NCI-H1417 (cell line): ENCODE results near the gene ZYX.
A peak's percentile ranks its signal among the peaks of the same experiment; 100 is the strongest.
"Not testable (repeated sequence)": the region's sequence is repeated elsewhere in the genome, so short reads cannot be mapped to it uniquely, and the experiment has no call there.

Source experiments
- DNase-seq, 3 experiments: peaks; one replicate each; lab custom pipeline; 2025; lab: John Stamatoyannopoulos, UW

ZYX gene

DNA sequence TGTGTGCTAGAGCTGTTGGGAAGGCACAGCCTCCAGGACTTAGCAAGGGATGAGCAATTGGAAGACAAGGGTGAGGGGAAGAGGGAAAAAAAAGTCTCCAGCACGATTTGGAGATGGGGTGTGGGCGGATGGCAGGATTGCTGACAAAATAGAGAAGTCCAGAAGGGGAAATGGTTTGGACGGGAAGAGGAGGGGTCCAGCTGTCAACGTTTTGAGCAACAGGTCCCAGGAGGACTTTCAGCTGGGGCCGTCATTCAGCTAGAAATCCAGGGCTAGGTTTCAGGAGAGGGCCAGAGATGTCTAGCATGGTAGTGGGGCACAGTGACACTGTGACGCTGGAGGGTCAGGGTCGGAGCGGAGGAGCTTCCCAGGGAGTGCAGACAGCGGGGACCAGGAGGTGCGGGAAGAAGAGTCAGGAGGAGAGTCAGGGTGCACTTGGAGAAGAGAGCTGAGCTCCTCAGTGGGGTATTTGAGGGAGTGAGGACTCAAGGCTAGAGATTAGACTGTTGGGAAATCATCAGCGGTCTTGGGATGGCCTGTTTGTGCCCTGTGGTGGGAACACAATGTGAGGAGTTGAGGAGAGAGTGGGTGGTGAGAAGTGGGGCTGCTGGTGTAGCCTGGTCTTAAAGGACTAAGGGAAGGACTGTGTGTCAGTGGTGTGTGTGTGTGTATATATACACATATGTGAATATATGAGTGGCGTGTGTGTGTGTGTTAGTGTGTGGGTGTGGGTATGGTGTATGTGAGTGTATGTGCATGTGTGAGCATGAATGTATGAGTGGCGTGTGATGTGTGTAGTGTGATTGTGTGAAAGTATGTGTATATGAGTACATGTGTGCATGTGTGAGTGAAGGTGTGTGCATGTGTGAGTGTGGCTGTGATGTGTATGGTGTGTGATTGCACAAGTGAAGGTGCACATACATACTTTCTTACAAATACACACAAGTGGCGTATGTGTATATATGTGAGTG is 3.8 kb downstream of the ZYX start:
- no peak for DNase-seq

DNA sequence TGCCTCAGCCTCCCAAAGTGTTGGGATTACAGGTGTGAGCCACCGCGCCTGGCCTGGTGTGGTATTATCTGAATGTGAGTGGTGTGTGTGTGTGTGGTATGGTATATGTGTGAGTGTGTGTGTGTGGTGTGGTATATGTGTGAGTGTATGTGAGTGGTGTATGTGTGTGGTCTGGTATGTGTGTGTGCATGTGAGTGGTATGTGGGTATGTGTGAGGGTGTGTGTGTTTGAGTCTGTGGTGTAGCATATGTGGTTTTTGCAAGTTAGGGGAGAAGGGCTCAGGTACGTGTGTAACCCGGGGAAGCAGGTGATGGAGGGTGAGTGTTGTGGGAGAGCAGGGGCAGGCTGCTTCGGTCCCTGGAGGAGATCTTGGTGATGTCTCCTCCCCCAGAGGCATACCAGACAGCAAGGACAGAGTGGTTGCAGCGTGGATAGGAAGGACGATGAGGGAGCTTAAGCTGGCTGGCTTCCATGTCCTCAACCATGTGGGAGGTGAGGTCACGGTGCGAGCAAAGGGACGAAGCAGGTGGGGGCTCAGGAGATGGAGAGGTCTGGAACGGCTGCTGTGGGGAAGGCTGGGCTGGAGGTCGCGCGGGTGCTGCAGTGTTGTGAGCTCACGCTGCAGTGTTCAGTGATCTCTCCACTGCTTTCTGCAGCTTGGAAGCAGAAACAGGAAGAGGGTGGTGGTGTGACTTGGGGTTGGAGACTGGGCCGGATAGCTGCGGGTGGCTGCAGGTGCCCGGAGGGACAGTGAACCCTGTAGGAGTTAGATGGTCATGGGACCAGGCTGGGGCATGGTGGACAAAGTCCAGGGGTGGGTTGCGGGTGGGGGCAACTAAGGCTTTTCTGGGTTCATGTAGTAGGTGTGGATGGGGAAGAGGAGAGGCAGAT is 5.0 kb downstream of the ZYX start:
- DNase-seq, result no peak

DNA sequence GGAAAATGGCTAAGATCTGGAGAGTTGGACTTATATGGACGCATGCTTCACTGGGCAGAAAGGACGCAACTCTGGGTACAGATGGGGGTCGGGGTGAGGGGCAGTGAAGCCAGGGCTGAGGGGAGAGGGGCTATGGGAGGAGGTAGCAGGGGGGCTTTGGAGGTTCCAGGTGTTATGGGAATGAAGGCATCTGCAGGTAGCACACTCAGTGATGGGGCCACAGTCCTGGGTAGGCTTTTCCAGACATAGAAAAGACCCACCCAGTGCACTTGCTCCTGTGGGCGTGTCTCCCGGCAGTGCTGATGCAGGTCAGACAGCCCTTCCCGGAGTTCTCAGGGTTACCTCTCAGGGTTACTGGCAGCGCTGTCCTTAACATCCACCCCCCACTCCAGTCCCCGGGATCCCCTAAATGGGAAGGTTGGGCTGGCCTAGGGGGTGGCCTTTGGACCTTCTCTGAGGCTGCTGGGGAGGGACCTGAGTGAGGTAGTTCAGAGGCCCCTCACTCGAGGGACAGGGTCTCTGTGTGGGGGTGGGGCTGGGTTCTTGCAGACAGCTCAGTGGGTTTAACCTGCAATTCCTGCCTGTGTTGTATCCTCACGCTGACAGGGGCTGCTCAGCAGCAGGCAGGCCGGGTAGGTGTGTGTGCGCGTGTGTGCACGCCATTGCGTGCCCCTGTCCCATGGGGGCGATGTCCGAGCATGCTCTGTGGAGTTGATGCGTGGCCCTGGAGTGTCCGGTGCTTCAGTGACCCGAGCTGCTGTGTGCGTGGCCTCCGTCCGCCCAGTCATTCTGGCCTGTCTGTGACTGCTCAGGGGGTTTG is 6.2 kb downstream of the ZYX start:
- DNase-seq, result no peak

DNA sequence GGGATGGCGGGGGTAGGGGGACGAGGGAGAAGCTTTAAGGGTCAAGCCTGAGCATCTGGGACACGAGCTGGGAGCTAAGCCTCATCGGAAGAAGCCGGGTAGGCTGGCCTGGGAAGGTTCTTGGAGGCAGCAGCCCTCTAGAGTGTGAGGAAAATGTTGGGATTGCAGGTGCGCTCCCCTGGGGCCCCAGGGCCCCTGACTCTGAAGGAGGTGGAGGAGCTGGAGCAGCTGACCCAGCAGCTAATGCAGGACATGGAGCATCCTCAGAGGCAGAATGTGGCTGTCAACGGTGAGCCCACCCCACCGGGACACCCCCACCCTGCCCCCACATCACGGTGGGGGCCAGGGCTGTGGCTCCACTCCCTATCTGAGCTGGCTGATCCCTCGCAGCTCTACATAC is 6.9 kb downstream of the ZYX start:
- DNase-seq, result no peak

DNA sequence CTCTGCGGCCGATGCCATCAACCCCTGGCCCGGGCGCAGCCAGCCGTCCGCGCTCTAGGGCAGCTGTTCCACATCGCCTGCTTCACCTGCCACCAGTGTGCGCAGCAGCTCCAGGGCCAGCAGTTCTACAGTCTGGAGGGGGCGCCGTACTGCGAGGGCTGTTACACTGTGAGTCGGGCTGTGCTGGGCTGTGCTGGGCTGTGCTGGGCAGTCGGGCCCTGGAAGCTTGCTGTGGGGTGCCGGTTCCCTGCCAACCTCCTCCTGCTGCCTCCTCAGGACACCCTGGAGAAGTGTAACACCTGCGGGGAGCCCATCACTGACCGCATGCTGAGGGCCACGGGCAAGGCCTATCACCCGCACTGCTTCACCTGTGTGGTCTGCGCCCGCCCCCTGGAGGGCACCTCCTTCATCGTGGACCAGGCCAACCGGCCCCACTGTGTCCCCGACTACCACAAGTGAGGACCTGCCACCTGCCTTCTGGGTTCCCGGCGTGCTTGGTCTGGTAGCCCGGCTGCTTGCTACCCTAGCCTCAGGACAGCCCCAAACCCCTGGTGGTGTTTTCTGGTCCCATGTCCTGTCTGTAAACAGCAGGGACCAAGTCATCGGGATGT is 7.5 kb downstream of the ZYX start:
- no peak for DNase-seq

DNA sequence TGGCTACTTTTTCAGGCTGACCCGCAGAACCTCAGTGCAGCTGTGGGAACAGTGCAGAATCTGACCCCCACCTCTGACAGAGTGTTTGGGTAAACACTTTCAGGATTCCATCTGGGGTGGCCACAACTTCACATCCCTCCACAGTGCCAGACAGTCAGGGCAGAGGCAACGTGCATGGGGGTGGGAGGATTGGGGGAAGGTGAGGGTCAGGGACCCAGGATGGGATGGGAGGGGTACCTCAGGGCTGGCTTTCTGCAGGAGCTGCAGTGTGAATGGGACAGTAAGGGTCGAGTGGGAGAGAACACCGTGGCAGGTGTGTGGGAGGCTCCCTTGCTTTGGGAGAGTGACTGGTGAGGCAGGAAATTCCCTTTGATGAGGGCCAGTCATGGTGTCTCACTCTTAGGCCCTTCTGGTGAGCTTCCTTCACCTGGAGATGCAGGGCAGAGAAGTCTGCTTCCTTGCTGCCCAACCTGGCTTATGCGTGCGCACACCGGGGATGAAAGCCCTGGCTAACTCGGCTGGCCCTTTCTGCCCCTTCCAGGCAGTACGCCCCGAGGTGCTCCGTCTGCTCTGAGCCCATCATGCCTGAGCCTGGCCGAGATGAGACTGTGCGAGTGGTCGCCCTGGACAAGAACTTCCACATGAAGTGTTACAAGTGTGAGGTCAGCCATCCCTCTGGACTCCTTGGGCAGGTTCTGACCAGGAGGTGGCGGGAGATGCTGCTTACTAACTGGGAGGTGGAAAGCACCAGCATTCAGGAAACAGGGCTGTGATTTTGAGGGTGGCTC is 8.4 kb downstream of the ZYX start:
- DNase-seq, result no peak

DNA sequence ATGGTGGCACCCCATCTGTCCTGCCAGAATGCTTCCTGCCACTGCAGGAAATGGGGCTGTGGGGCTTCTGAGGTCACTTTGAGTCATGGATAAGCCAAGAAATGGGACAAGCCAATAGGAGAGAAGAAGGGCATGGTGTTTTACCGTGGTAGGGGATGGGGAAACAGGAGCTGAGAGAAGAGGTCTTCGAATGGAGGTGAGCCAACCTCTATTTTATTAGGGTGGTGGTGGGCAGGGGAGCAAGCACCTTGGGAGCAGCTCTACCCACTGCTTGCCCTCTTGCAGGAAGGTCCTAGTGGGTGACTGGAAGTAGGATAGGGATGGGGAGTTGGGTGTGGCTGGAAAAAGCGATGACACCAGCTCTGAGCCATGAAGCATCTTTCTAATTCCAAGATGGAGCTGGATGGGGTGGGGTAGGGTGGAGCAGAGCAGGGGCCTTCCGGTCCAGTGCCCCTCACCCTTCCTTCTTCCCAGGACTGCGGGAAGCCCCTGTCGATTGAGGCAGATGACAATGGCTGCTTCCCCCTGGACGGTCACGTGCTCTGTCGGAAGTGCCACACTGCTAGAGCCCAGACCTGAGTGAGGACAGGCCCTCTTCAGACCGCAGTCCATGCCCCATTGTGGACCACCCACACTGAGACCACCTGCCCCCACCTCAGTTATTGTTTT is 9.1 kb downstream of the ZYX start:
- DNase-seq, result no peak

DNA sequence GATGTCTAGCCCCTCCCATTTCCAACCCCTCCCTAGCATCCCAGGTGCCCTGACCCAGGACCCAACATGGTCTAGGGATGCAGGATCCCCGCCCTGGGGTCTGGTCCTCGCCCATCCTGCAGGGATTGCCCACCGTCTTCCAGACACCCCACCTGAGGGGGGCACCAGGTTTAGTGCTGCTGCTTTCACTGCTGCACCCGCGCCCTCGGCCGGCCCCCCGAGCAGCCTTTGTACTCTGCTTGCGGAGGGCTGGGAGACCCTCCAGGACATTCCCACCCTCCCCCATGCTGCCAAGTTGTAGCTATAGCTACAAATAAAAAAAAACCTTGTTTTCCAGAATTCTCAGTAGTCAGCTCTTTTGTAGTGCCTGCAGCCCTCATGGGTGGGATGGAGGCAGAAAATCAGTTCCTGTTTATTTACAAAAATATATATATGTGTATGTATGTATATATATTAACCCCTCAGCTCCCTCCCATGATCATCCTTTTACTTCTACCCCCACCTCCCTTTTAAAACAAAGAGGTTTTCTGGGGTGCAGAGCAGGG is 9.7 kb downstream of the ZYX start:
- DNase-seq, result no peak

DNA sequence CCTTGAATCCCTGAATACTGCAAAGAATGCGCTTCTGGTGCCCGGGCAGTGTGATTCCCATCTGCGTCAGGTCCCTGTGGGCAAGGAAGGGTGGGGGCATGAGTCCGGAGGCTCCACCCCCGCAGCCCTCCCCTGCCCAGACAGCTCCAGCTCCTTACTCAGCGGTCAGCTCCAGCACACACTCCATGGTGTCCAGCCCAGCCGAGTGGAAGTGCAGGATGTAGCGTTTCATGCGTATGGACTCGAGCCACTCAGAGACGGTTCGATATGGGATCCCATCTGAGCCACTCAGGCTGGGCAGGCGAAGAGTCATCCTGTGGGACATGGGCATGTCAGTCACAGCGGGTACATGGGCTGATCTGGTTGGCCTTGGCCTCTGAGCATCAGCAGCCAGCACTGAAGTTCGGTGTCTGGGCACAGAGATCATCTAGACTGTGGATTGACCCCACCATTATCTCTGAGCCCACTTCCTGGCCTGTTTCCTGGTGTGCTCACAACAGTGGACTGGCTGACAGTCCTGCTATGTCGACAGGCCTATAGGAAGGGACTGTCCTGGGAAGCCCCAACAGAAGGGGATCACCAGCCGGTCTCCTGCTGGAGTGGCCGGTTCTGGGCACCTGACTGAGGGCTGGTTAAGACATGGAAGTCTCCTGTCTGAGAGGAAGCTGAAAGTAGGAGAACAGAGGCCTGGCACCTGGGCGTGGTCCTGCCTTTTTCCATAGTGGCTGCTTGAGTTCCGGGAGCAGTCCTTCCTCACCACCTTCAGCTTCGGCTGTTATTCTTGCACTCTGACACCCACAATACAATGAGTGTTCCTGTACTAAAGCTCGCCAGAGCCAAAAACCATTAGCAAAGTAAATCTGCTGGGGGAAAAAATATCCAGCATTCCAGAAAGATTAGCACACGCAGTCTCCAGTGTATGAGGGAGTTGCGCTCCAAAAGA is 10.6 kb downstream of the ZYX start:
- DNase-seq, result no peak

DNA sequence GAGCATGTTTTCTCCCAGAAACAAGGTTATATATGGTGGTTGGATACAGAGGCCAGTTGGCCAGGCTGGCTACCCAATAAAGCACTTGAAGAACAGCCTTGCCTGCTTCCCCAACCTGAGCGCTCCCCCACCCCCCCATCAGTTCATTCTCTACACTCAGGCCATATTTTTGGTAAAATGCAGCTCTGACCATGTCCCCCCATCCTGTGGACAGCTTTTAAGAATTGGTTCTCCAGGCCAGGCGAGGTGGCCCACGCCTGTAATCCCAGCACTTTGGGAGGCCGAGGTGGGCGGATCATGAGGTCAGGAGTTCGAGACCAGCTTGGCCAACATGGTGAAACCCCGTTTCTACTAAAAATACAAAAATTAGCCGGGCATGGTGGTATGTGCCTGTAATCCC is 11.3 kb downstream of the ZYX start:
- not testable (repeated sequence) for DNase-seq

DNA sequence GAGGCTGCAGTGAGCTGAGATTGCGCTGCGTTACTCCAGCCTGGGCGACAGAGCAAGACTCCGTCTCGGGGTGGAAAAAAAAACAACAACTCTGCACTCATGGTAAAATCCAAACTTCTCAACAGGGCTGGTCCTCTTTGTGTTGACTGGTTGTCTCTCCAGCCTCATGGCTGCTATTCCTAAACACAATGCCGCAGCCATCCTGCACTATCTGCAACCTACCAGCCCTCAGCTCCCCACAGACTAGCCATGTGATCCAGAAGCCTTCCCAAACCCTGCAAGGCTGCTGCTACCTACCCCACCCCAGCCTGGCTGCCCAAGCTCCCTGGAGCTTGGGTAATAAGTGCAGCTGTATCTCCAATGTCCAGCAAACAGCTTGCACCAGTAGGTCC is 11.7 kb downstream of the ZYX start:
- DNase-seq, result no peak

DNA sequence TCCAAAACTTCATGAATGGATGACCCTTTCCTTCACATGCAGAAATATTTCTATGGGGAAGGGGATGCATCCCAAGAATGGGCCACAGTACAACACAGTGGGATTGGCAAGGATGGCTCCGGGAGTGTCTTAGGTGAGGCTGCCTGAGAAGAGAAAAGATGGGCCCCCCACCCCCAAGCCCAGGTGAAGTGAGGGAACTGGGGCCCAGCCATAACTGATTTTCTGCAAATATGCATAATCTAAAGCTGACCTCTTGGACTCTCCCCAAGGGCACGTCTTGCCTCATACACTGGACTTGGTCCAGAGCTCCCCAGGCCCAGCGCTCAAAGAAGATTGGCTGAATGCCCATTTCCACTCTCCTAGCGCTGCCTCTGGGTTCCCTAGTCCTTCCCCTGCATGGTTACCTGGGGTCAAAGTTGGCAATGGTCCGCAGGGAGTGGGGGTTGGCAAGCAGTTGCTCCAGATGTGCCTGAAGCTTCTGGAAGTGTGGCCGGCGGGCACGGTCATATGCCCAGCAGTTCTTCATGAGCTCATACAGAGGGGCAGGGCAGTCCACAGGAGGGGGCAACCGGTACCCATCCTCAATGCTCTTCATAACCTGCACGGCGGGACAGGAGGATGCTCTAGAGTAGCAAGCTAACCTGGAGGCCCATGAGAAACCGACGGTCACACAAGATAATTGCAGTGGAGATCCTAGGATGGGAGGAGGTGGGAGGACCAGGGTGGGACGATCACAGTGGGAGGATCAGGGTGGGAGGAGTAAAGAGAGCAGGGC is 12.3 kb downstream of the ZYX start:
- DNase-seq, result no peak

DNA sequence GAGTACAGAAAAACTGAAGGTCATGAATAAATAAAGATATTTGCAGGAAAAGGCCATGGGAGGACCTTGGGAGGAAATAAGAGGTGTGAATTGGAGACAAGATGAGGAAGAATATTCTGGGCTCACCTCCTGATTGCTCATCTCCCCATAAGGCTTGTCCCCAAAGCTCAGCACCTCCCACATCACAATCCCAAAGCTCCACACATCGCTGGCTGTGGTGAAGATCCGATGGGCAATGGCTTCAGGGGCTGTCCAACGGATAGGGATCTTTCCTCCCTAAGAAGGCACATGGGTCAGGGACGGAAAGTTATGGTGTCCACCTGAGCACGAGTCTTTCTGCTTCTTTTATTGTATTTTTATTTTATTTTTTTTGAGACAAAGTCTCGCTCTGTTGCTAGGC is 12.9 kb downstream of the ZYX start:
- DNase-seq, result no peak

DNA sequence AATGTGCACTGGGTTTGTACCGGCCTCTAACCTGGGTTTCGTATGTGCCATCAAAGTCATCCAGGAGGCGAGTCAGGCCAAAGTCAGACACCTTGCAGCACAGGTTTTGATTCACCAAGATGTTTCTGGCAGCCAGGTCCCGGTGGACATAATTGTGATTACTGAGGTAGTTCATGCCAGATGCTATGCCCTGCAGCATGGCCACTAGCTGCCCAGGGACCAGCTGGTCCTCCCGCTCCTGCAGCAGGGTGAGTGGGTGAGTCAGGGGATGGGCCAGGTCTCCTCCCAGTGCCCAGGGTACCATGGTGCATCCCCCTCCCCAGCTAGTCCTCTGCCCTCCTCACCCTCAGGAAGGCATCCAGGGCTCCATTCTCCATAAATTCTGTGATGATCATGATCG is 13.6 kb downstream of the ZYX start:
- DNase-seq, result no peak

DNA sequence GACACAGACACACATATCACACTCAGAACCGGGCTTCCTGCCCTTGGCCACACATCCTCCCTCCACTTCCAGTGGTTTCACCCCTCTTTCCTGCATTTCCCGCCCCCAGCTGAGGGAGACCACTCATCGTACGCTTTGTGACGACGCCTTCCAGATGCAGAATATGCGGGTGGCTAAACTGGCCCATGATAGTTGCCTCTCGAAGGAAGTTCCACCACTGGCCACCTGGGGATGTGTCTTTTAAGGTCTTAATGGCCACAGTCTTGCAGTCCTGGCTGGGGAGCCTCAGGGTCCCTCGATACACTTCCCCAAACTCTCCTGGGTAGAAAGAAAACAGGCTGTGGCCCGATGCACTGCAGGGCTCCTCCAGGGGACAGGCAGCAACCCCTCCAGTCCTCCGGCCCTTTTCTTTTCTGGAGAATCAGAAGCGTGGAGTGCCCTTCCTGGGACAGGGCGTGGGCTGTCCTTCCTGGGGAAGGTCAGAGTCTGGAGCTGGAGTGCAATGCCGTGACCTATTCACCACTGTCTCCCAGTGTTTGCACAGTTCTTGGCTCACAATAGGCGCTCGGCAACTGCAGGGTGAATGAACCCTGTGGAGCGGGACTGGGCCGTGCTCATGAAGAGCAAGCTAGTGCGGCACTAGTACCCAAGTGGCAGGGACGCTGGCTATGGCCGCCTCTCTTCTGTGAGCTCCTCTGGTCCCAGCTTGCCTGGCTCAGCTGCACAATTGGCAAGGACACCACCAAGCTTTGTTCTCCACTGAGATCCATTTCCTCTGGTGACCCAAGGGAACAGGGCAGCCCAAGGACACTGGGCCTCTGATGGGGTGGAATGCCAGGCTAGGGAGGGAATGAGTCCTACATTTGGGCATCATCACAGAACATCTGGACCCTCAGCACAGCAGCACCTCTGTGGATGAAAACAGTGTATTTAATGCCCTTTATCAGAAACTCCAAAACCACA is 14.3 kb downstream of the ZYX start:
- peak in 1 of 3 experiments; percentile 14 for DNase-seq

DNA sequence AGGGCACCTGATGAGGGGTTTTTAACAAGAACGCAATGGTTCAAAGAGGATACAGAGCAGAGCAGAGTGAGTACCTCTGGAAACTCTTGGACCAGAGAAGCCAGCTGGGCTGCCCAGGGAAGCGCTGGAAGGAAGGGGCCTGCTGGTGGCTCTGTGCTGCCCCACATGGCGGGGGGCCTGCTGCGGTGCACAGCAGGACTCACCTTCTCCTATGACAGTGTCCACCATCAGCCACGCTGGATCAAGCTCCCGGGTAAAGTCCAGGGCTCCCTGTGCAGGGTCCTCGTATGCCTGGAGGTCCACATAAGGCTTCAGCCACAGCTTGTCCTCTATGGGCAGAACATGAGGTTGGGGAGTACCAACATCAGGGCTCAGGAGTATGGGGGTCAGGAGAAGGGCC is 15.0 kb downstream of the ZYX start:
- DNase-seq, result no peak
